Measurements from ENCODE around the gene ZNF436. TPM values are rescaled to one million over a fixed set of nuclear protein-coding genes. Genes with fewer than 3 reads are reported as not detected.
A peak's percentile ranks its signal among the peaks of the same experiment; 100 is the strongest.

The ZNF436 gene
- total and polyA plus RNA-seq, 2 of the 13 experiments (the other 11 are each of a cell fraction or from before 2014, with no cell fraction given) = 4.3 to 9.9 TPM

GRCh38 chr1:23344111-23344986 is 25.3 kb downstream of the ZNF436 start, which contains the start of gene HNRNPR (continued):
- no peak for TF ChIP-seq LRRFIP1 (CRISPR knock-in tag; conservative IDR thresholded peaks at IDR 0.05)
- TF ChIP-seq ZNF850 (CRISPR knock-in tag; conservative IDR thresholded peaks at IDR 0.05) = no peak
- TF ChIP-seq ZNF737 (CRISPR knock-in tag; IDR thresholded peaks at IDR 0.05; ENCODE audit: borderline replicate concordance) = no peak
- TF ChIP-seq HMG20B (CRISPR knock-in tag; conservative IDR thresholded peaks at IDR 0.05) = 0 out of 2 replicates have a peak, but pooled peaks have one; percentile 21
- TF ChIP-seq, protein P1, sequence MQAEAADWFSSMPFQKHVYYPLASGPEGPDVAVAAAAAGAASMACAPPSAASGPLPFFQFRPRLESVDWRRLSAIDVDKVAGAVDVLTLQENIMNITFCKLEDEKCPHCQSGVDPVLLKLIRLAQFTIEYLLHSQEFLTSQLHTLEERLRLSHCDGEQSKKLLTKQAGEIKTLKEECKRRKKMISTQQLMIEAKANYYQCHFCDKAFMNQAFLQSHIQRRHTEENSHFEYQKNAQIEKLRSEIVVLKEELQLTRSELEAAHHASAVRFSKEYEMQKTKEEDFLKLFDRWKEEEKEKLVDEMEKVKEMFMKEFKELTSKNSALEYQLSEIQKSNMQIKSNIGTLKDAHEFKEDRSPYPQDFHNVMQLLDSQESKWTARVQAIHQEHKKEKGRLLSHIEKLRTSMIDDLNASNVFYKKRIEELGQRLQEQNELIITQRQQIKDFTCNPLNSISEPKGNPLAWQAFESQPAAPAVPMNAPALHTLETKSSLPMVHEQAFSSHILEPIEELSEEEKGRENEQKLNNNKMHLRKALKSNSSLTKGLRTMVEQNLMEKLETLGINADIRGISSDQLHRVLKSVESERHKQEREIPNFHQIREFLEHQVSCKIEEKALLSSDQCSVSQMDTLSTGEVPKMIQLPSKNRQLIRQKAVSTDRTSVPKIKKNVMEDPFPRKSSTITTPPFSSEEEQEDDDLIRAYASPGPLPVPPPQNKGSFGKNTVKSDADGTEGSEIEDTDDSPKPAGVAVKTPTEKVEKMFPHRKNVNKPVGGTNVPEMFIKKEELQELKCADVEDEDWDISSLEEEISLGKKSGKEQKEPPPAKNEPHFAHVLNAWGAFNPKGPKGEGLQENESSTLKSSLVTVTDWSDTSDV (CRISPR knock-in tag; IDR thresholded peaks at IDR 0.05) = no peak
- TF ChIP-seq NFIC (IDR thresholded peaks at IDR 0.05; ENCODE audit: low read length) = no peak
- TF ChIP-seq ADNP (CRISPR knock-in tag; IDR thresholded peaks at IDR 0.05) = no peak
- no peak for TF ChIP-seq ZNF207 (IDR thresholded peaks at IDR 0.05; ENCODE audit: borderline replicate concordance)
- no peak for TF ChIP-seq ZNF83 (CRISPR knock-in tag; IDR thresholded peaks at IDR 0.05; ENCODE audit: borderline replicate concordance)
- TF ChIP-seq ZNF615 (CRISPR knock-in tag; IDR thresholded peaks at IDR 0.05; ENCODE audit: borderline replicate concordance) = 0 out of 2 replicates have a peak, but pooled peaks have one; percentile 30
- no peak for TF ChIP-seq GTF3A (CRISPR knock-in tag; conservative IDR thresholded peaks at IDR 0.05)
- no peak for TF ChIP-seq ZNF674 (CRISPR knock-in tag; IDR thresholded peaks at IDR 0.05; ENCODE audit: low read depth)
- peak; percentile 62; the same call in 1 of the 2 replicates for TF ChIP-seq ZNF574 (CRISPR knock-in tag; IDR thresholded peaks at IDR 0.05)
- peak; percentile 69; the same call in 1 of the 2 replicates for TF ChIP-seq ZNF230 (CRISPR knock-in tag; IDR thresholded peaks at IDR 0.05)
- no peak; the same call in 1 of the 2 replicates for TF ChIP-seq ZFP1 (CRISPR knock-in tag; IDR thresholded peaks at IDR 0.05)
- TF ChIP-seq, protein P2, sequence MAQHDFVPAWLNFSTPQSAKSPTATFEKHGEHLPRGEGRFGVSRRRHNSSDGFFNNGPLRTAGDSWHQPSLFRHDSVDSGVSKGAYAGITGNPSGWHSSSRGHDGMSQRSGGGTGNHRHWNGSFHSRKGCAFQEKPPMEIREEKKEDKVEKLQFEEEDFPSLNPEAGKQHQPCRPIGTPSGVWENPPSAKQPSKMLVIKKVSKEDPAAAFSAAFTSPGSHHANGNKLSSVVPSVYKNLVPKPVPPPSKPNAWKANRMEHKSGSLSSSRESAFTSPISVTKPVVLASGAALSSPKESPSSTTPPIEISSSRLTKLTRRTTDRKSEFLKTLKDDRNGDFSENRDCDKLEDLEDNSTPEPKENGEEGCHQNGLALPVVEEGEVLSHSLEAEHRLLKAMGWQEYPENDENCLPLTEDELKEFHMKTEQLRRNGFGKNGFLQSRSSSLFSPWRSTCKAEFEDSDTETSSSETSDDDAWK (CRISPR knock-in tag; IDR thresholded peaks at IDR 0.05) = no peak

Measured in HepG2 (cell line).